IPS DF 6.9 (cell line): Measurements from ENCODE around the gene CINP.
A peak's percentile ranks its signal among the peaks of the same experiment; 100 is the strongest.

Experiments used
- DNase-seq: peaks from one replicate; pipeline ENCODE4 v3.0.0-alpha.2; 2013; ENCODE audit warnings: low read depth, low spot score
- H3K27ac ChIP-seq: one replicate; pipeline ENCODE4 v1.5.1; 2013; ENCODE audit warnings: low read length, control low read depth
- H3K27me3 ChIP-seq: 2 replicates; pipeline ENCODE4 v1.6.1; 2013; ENCODE audit warnings: mild to moderate bottlenecking, low read length; ENCODE audit not compliant: control insufficient read depth, insufficient read depth
- H3K36me3 ChIP-seq: 2 replicates; pipeline ENCODE4 v1.6.1; 2013; ENCODE audit warnings: low read length; ENCODE audit not compliant: control insufficient read depth, insufficient read depth
- H3K4me1 ChIP-seq: 2 replicates; pipeline ENCODE4 v1.6.1; 2013; ENCODE audit warnings: low read length; ENCODE audit not compliant: control insufficient read depth, insufficient read depth
- H3K4me3 ChIP-seq: 2 replicates; pipeline ENCODE4 v1.5.1; 2013; ENCODE audit warnings: mild to moderate bottlenecking, low read length
- H3K9me3 ChIP-seq: 2 replicates; pipeline ENCODE4 v1.6.1; 2013; ENCODE audit warnings: low read length, inconsistent platforms; ENCODE audit not compliant: control insufficient read depth, insufficient read depth
- WGBS: extraction: QIAGEN DNeasy Blood & Tissue Kit; methylation state at CpG from one replicate; pipeline ENCODE4 v1.1.7; 2013; ENCODE audit warnings: mixed read lengths, missing lambda C conversion rate; ENCODE audit not compliant: insufficient read length, insufficient coverage; 5-methylcytosine and 5-hydroxymethylcytosine counted together

The CINP gene

GRCh38 chr14:102321456-102322422 is 41.0 kb downstream of the CINP start:
- no peak overlapping the region for H3K4me3 ChIP-seq
- H3K9me3 ChIP-seq: no peaks in the 10 kb centered on the region
- no CpG with 5 or more reads among the region's 12 CpGs for WGBS
- no peaks in the 10 kb centered on the region for H3K27me3 ChIP-seq
- no peak for DNase-seq
- H3K27ac ChIP-seq: no peak overlapping the region
- H3K36me3 ChIP-seq: no peaks in the 10 kb centered on the region; the same call in 1 of the 2 replicates
- no peaks in the 10 kb centered on the region for H3K4me1 ChIP-seq

GRCh38 chr14:102320671-102321455 is 41.8 kb downstream of the CINP start:
- no CpG with 5 or more reads among the region's 17 CpGs for WGBS
- no peak overlapping the region for H3K4me3 ChIP-seq

GRCh38 chr14:102320033-102320660 is 42.5 kb downstream of the CINP start:
- H3K9me3 ChIP-seq: no peaks in the 10 kb centered on the region
- H3K4me1 ChIP-seq: no peaks in the 10 kb centered on the region
- peak overlapping the region; percentile 82 for H3K4me3 ChIP-seq
- no peak for DNase-seq
- no peaks in the 10 kb centered on the region for H3K27me3 ChIP-seq
- WGBS: no CpG with 5 or more reads among the region's 30 CpGs
- H3K36me3 ChIP-seq: no peaks in the 10 kb centered on the region; the same call in 1 of the 2 replicates
- no peak overlapping the region for H3K27ac ChIP-seq

More at GRCh38 chr14:102320671-102321455, 41.8 kb downstream of the CINP start:
- no peak overlapping the region for H3K27ac ChIP-seq
- no peaks in the 10 kb centered on the region for H3K27me3 ChIP-seq
- no peaks in the 10 kb centered on the region for H3K9me3 ChIP-seq
- H3K4me1 ChIP-seq: no peaks in the 10 kb centered on the region
- no peak for DNase-seq
- H3K36me3 ChIP-seq: no peaks in the 10 kb centered on the region; the same call in 1 of the 2 replicates

DNA sequence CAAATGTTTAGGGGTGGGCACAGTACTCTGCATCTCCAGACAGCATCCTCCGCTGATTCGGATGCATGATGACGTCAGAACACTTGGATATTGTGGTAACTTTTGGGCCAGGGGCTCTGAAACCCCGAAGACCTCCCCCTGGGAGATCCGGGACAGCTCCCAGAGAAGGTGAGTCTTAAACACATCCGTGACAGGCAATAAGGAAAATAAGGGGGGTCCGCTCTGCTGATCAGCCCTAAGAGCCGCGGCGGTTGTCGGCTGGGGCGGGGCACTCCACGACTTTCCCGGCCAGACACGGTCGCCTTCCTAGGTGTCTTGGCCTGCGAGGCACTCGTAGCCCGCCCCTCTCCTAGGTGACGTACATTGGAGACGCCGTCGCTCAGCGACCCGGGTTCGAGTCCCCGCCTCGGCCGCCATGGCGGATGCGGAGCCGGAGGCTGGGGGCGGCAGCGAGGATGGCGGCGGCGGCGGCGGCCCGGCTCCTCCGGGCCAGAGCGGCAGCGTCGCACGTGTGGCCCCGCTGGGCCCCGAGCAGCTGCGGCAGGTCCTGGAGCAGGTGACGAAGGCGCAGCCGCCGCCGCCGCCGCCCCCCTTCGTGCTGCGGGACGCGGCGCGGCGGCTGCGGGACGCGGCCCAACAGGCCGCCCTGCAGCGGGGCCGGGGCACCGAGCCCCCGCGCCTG is 43.2 kb downstream of the CINP start, which contains the start of gene ZNF839:
ZNF839 (plus strand) TSS at position 396 of the 682 bp plus-strand sequence; CDS start at position 416, 20 bp downstream.
- no peaks in the 10 kb centered on the region; the same call in 1 of the 2 replicates for H3K36me3 ChIP-seq
- H3K4me3 ChIP-seq: peak within 1 kb of the TSS; percentile 82
- no peaks in the 10 kb centered on the region for H3K4me1 ChIP-seq
- peak; percentile 64 for DNase-seq
- no peak within 1 kb of the TSS for H3K27ac ChIP-seq
- no peaks in the 10 kb centered on the region for H3K9me3 ChIP-seq
- no CpG with 5 or more reads among the region's 71 CpGs for WGBS
- H3K27me3 ChIP-seq: no peaks in the 10 kb centered on the region; the same call in 1 of the 2 replicates

GRCh38 chr14:102318781-102319276 is 43.9 kb downstream of the CINP start:
- no peak for DNase-seq
- Histone ChIP-seq H3K27ac (no peak overlapping the region), H3K4me3 (peak overlapping the region; percentile 82; the same call in 1 of the 2 replicates), H3K9me3 (no peaks in the 10 kb centered on the region), H3K27me3 (no peaks in the 10 kb centered on the region; the same call in 1 of the 2 replicates), H3K36me3 (no peaks in the 10 kb centered on the region; the same call in 1 of the 2 replicates), H3K4me1 (no peaks in the 10 kb centered on the region)
- WGBS: no CpG with 5 or more reads among the region's 15 CpGs

- WGBS: no CpG with 5 or more reads among the region's 12 CpGs
- H3K4me1 ChIP-seq: no peaks in the 10 kb centered on the region; the same call in 1 of the 2 replicates
- no peak for DNase-seq
- H3K27me3 ChIP-seq: no peaks in the 10 kb centered on the region; the same call in 1 of the 2 replicates
- no peaks in the 10 kb centered on the region; the same call in 1 of the 2 replicates for H3K36me3 ChIP-seq
- H3K4me3 ChIP-seq: peak overlapping the region; percentile 67; the same call in 1 of the 2 replicates
- H3K9me3 ChIP-seq: no peaks in the 10 kb centered on the region
- no peak overlapping the region for H3K27ac ChIP-seq
Measured at GRCh38 chr14:102317564-102318248, 45.0 kb downstream of the CINP start.

DNA sequence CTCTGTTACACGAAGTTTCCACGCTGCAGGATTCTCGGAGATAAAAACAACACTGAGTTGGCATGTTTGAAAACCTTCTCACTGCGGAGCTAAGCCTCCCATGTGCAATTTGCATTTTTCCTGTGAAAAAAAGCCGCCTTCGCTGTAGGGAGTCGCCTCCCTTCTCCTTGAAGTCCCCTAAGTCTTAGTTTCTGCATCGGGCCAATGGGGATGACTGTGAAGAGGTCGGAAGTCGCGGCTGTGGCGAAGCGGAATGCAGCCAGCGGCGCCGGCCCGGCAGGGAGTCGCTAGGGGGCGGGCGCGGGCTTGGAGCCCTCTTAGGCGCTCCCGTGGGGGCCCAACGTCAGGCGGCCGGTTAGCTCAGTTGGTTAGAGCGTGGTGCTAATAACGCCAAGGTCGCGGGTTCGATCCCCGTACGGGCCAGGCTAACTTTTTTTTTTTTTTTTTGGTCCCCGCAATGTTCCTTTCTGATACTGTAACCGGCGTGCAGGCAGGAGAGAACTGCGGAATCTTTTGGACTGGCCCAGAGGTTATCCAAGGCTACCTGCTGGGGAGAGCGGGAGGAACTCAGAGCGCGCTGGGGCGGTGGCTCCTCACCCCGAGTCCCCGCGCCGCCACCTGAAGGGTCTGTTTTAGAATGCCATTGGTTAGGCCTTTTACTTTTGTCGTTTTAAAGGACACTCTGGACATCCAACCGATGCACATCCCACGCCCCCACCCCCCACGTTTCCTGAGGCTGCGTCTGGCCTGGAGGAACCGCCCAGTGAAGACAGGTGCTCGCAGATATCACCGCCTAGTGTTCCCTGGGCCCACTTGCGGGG is 45.7 kb downstream of the CINP start:
- no peaks in the 10 kb centered on the region for H3K9me3 ChIP-seq
- H3K27ac ChIP-seq: no peak overlapping the region
- no CpG with 5 or more reads among the region's 54 CpGs for WGBS
- no peaks in the 10 kb centered on the region; the same call in 1 of the 2 replicates for H3K4me1 ChIP-seq
- no peaks in the 10 kb centered on the region; the same call in 1 of the 2 replicates for H3K36me3 ChIP-seq
- H3K4me3 ChIP-seq: peak overlapping the region; percentile 67; the same call in 1 of the 2 replicates
- DNase-seq: peak; percentile 78
- H3K27me3 ChIP-seq: no peaks in the 10 kb centered on the region; the same call in 1 of the 2 replicates

GRCh38 chr14:102316338-102316742 is 46.4 kb downstream of the CINP start:
- H3K4me3 ChIP-seq: peak overlapping the region; percentile 56; the same call in 1 of the 2 replicates
- H3K9me3 ChIP-seq: no peaks in the 10 kb centered on the region
- no peak for DNase-seq
- H3K27ac ChIP-seq: no peak overlapping the region
- no peaks in the 10 kb centered on the region; the same call in 1 of the 2 replicates for H3K27me3 ChIP-seq
- WGBS: no CpG with 5 or more reads among the region's 10 CpGs
- H3K4me1 ChIP-seq: no peaks in the 10 kb centered on the region; the same call in 1 of the 2 replicates
- no peaks in the 10 kb centered on the region; the same call in 1 of the 2 replicates for H3K36me3 ChIP-seq
